ENCODE results near the gene SLC1A4.

SLC1A4 gene

DNA sequence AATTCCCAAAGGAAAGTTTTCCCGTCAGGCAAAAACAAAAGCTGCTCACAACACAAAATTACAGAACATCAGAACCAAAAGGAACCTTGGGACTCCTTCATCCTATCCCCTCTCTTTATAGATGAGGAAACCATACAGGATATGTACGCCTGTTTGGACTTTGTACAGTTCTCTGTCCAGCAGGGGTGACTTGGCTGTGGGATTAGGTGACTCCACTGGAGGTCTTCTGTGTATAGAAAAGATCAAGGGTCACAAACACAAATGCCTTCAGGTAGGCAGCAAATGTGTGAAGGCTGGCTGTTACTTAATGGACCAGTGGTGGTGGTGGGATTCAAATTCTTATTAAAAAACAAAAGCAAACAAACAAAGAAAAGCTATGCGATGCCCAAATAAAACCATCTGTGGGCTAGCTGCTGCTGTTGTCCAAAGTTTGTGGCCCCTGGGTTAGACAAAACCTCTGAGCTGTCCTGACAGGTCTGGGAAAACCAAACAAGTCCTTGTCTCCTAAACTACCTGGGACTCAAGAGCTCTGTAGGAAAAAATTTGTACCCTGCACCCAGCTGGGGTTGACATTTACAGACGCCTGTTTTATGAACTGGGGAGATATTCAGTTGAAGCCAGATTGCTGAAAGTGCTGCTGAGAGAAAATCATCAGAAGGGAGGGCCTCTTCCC, 65.7 kb downstream of the SLC1A4 start:
- no peak for DNase-seq (ENCODE audit: low read depth)

GRCh38 chr2:65055422-65056214, 66.4 kb downstream of the SLC1A4 start:
- DNase-seq (ENCODE audit: low read depth): peak; percentile 60

DNA sequence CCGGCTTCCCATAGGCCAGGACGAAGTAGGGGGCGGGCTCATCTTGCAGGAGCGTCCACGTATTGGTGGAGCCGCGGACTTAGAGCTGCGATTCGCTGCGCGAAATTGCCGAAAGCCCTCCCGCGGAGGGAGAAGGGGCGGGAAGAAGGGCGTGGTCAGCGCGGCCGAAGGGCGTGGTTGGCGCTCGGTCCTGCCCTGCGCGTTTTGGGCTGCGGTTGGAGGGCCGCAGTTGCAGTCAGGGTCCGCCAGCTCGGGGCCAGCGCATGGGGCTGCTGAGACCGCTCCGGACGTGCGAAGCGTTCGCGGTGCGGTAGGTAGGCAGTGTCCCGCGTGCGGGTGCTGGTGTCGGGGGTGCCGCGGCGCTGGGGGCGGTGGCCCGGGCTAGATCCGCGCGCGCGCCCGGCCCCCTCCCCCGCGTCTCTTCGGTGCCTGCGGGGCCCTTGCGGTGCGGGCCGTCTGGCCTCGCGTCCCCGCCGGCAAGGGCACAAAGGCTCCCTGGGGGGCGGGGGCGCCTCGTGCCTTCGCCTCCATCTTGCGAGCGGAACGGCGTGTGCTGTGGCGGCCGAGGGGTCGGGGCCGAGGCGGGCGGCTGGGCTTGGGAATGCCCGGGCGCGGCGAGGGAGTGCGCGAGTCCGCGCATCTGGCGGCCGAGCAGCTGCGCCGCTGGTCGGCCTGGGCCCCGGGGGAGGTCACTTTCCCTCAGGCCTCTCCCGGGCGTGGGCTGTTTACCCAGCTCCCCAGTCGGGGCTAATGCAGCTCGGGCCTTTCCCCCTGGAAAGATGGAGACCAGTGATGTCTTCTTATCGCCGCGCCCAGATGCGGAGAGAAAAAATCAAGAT, 67.2 kb downstream of the SLC1A4 start, which contains the start of gene CEP68:
Gene CEP68 (plus strand): TSS at position 202 of the 839 bp plus-strand sequence. CDS start 13,029 bp downstream, outside the sequence.
- DNase-seq (ENCODE audit: low read depth): peak; percentile 92

- DNase-seq (ENCODE audit: low read depth): no peak
Measured at GRCh38 chr2:65057054-65057375, 67.8 kb downstream of the SLC1A4 start.

DNA sequence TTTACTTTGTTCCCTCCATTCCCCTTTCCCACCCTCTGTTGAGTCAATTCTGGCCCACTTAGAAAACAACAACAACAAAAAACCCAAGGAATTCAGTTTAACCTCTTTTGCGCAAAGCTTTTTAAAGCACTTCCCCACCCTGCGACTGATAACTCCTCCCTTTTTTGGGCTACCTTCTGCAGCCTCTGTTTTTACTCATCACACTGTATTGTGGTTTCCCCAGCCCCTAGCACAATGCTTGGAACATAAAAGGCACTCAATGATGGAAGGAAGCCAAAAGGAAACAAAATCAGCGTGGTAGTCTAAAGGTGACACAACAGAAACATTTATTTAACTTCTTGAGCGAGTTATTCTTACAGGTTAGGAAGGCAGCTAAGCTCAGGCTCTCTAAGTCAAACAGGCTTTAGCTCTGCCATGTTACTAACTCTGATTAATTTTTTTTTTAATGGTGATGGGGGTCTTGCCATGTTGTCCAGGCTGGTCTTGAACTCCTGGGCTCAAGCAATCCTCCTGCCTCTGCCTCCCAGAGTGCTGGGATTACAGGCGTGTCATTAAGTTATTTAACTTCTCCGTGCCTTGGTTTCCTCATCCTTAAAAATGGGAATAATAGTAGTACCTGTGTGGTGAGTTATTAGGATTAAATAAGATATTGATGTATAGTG, 68.3 kb downstream of the SLC1A4 start:
- DNase-seq (ENCODE audit: low read depth): no peak

- no peak for DNase-seq (ENCODE audit: low read depth)
Measured at GRCh38 chr2:65059071-65059470, 69.9 kb downstream of the SLC1A4 start.

DNA sequence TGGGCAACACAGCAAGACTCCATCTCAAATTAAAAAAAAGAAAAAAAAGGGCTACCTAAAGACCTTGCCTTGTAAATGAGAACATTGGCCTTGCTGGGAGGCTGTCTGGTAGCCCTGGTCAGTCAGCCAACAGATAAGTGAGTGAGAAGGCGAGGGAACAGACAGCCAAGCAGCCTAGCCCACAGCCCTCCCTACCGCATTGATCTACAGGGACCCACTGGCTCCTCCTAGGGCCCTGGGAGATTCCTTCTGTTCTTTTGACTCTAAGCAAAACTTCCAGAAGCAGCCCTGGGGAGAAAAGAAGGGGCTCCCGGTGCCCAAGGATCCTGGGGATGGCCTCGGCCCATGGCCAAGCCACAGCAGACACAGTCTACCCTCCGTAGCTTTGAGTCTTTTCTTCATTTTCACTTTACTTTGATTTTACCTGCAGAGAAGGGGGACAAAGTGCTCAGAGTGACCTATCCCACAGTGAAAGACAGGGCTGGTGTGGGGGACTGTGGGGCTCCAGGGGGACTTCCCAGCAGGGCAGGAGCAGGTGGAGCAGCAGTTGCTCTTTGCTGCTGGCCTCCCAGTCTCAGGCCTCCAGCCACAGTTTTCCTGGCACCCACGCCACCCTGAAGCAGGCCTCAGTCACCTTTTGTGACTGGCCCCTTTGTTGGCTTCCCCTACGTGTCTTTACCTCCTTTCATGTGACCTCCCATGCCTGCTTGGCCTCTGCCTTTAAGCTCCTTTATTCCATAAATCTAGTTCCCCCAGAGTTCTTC, 72.1 kb downstream of the SLC1A4 start:
- DNase-seq (ENCODE audit: low read depth): no peak

GRCh38 chr2:65061910-65062339, 72.7 kb downstream of the SLC1A4 start:
- DNase-seq (ENCODE audit: low read depth): no peak

DNA sequence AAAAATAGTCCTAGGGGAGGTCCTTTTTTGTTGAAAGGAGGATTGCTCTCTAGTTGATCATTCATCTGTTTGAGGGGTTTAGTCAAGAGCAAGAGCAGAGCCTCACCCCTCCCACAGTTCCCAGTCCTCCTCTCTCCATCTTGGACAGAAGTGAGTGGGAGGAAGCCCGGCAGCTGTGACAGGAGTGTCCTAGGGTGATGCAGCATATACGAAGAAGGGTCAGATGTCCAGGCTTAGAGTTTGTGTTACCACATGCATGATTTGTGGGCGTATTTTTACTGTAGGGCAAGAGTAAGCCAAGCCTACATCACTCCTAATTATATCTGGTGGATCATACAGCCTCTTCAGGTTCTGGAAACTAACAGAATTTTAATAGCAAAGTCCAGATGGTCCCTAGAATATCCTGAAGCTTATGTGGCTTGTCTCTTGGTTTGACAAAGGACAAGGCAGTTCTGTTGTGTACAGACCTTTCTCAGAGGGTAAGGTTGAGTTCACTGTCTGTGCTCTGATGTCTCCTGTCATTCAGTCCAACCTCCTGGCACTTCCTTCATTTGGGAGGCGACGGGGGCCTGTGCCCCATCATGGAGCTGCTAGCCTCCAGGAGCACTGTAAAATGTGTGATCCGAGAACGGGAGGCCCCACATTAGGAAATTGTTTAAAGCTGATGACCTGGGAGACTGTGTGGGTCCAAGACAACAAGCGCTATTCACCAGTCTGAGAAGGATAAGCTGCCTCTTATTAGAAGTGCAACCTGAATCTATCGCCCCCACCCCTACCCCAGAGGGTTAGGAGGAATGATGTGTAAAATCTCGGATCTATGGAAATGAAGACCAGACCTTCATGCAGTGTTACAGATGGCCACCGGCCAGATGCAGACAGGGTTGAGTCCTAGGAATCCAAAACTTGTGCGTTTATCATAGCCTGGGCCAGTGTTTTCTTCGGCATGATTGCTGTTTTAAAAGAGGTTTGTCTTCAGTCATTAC, 73.9 kb downstream of the SLC1A4 start:
- no peak for DNase-seq (ENCODE audit: low read depth)

DNA sequence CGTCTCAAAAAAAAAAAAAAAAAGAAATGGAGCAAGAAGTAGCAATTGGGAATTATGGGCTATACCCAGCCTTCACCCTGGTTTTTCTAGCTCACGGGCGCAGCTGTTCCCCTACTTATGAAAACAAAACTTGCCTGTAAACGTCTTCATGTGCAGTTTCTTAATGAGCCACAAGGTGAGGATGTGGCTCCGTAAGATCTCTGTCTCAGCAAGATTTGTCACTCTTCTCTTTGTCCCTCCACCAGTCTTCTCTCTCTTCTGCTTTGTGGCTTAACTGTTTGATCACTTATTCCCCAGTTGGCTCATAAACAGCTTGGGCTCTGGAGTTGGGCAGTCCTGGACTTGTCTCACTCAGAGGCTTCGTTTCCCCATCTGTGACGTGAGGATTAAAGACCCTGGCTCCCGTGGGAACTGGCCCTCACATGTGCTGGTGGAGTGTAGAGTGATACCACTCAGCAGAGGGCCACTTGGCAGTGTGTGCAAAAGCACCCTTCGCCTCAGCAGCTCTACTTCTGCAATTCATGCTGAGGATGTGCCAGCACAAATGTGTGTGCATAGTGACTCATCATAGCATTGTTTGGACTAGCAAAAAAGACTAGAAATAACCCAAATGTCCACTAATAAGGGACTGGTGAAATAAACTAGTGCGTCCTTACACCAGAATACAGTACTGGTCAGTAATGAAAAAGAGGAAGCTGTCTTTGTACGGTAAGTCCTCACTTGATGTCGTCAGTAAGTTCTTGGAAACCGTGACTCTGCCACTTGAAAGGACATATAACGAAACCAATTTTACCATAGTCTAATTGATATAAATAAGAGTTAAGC, 75.7 kb downstream of the SLC1A4 start:
- DNase-seq (ENCODE audit: low read depth): no peak

DNA sequence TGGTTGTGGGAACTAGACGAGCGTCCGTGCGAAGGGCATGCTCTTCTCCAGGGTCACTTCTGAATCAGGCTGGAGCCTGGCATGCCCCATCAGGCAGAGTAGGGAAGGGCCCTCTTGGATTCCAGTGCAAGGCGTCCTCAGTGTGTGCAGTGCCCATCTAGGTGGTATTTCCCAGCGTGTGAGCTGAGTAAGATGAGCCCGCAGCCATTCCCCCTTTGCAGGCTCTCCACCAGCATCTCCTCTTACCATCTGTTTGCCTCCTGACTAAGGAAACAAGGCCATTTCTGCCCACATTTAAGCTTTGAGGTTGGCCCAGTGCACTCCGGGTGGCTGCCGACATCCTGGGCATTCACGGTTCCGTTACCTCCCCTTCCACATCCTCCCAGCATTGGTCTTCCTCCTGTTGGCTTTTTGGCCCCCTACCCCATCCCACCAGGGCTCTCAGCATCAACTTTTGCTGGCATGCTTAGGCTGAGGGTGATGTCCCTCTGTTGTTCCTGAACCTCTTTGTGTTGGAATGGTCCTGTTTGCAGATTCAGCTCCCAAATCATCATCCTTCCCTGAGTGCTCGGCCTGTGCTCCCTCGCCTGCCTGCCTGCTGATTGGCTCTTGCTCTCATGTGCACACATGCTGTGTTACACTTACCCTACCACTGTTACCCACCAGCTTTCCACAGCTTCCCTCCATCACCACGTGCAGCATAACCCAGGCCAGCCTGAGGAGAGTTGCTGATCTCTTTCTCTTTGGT, 78.8 kb downstream of the SLC1A4 start:
- no peak for DNase-seq (ENCODE audit: low read depth)

DNA sequence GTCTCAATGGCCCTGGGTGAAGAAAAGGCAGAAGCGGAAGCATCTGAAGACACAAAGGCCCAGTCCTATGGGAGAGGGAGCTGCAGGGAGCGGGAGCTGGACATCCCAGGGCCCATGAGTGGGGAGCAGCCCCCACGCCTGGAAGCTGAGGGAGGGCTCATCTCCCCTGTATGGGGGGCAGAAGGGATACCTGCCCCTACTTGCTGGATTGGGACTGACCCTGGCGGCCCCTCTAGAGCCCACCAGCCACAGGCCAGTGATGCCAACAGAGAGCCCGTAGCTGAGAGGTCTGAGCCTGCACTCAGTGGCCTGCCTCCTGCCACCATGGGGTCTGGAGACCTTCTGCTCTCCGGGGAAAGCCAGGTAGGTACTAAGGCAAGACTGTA, 80.2 kb downstream of the SLC1A4 start:
- no peak for DNase-seq (ENCODE audit: low read depth)

DNA sequence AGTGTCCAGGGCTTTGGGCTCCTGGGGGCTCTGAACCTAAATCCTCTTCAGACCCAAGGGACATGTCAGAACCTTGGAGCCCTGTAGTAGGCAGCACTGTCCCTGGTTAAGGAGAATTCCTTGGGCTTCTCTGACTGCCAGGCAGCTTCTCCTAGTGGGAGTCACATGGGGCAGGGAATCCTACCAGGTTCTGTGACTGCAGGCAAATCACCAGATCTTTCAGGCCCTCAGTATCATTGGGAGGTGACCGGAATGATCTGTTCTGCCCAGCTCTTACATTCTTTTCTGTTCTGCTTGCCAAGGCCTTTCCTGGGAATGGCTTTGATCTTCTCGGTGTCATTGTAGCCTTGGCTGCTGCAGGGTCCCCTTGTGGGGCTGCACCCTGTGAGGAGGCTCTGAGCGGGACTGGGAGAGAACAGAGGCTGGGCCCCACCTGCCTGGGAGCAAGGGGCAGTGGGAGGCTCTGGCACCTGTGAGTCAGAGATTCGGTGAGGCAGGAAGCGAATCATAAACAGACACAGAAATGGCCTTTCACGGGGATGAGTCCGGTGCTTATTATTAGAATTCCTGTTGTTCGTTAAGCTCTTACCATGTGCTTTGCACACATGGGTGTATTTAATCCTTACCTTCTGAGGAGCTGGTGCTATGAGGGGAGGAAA, 81.1 kb downstream of the SLC1A4 start:
- no peak for DNase-seq (ENCODE audit: low read depth)

DNA sequence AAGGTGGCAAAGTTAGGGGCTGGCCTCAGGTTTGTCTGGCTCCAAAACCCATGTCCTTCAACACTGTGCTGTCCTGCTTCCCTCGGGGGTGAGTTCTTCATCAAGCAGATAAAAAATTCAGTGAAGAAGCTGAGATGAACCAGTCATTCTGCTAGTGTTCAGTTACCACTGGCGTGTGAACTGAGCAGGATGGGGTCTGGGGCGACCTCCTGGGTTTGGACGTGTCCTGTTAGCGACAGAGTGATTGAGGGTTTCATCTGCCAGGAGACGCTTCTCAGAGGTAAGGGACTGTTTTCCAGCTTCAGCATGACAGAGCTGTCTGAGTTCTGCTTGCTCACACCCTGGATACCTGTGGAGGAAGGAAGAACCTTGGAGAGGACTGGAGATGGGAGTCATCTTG, 81.7 kb downstream of the SLC1A4 start:
- DNase-seq (ENCODE audit: low read depth): no peak

DNA sequence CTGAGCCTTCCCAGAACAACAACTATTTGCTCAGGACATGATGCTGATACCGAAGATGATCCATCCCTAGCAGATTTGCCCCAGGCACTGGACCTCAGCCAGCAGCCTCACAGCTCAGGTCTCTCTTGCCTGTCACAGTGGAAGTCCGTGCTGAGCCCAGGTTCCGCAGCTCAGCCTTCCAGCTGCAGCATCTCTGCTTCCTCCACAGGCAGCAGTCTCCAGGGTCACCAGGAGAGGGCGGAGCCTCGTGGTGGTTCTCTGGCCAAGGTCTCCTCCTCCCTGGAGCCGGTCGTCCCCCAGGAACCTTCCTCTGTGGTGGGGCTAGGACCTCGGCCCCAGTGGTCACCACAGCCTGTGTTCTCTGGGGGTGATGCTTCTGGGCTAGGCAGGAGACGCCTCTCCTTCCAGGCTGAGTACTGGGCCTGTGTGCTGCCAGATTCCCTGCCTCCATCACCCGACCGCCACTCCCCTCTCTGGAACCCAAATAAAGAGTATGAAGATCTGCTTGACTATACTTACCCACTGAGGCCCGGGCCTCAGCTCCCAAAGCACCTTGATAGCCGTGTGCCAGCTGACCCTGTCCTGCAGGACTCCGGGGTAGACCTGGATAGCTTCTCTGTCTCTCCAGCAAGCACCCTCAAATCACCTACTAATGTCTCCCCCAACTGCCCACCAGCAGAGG, 82.4 kb downstream of the SLC1A4 start:
- DNase-seq (ENCODE audit: low read depth): no peak

GRCh38 chr2:65072181-65072970, 83.2 kb downstream of the SLC1A4 start:
- DNase-seq (ENCODE audit: low read depth): no peak

All from activated T-cell treated with anti-CD3 and anti-CD28 coated beads for 1 hour (primary cell).